HUES6 (cell line): ENCODE results near the gene SORCS1.

Experiments used
- H3K27ac ChIP-seq: 2 replicates; pipeline ENCODE4 v1.7.0; 2013; ENCODE audit warnings: low read depth, mild to moderate bottlenecking, low read length, inconsistent platforms
- H3K27me3 ChIP-seq: 2 replicates; pipeline ENCODE4 v1.6.1; 2013; ENCODE audit warnings: low read length; ENCODE audit not compliant: control insufficient read depth, insufficient read depth
- H3K36me3 ChIP-seq: 2 replicates; pipeline ENCODE4 v1.6.1; 2013; ENCODE audit warnings: low read length; ENCODE audit not compliant: control insufficient read depth, insufficient read depth
- H3K4me1 ChIP-seq: 2 replicates; pipeline ENCODE4 v1.6.1; 2013; ENCODE audit warnings: low read length; ENCODE audit not compliant: control insufficient read depth, insufficient read depth
- H3K4me3 ChIP-seq: 2 replicates; pipeline ENCODE4 v1.5.1; 2013; ENCODE audit warnings: low read depth, low read length
- H3K9ac ChIP-seq: one replicate; pipeline ENCODE4 v1.6.1; 2013; ENCODE audit warnings: mild to moderate bottlenecking, low read length
- H3K9me3 ChIP-seq: 2 replicates; pipeline ENCODE4 v1.6.1; 2013; ENCODE audit warnings: low read depth, low read length; ENCODE audit not compliant: control insufficient read depth, insufficient read depth

The SORCS1 gene

GRCh38 chr10:106631016-106631702, 533.3 kb downstream of the SORCS1 start:
- Histone ChIP-seq H3K9me3 (no peaks in the 10 kb centered on the region), H3K9ac (no peak overlapping the region), H3K27ac (no peak overlapping the region), H3K27me3 (no peaks in the 10 kb centered on the region), H3K4me1 (no peaks in the 10 kb centered on the region), H3K36me3 (no peaks in the 10 kb centered on the region), H3K4me3 (no peak overlapping the region)

GRCh38 chr10:106626371-106626770, 538.1 kb downstream of the SORCS1 start:
- no peaks in the 10 kb centered on the region for H3K9me3 ChIP-seq
- no peak overlapping the region for H3K27ac ChIP-seq
- H3K4me1 ChIP-seq, result no peaks in the 10 kb centered on the region
- no peak overlapping the region for H3K4me3 ChIP-seq
- H3K9ac ChIP-seq, result no peak overlapping the region
- H3K36me3 ChIP-seq, result no peaks in the 10 kb centered on the region
- peaks cover under 1% of the 10 kb centered on the region; the same call in 1 of the 2 replicates for H3K27me3 ChIP-seq

- H3K4me1 ChIP-seq, result no peaks in the 10 kb centered on the region
- H3K27me3 ChIP-seq, result peaks cover 7% of the 10 kb centered on the region; the same call in 1 of the 2 replicates
- H3K4me3 ChIP-seq, result no peak overlapping the region
- H3K36me3 ChIP-seq, result no peaks in the 10 kb centered on the region
- H3K9ac ChIP-seq, result no peak overlapping the region
- no peaks in the 10 kb centered on the region for H3K9me3 ChIP-seq
- no peak overlapping the region for H3K27ac ChIP-seq
These were observed 538.8 kb downstream of the SORCS1 start for GRCh38 chr10:106625751-106626150.

- Histone ChIP-seq H3K9me3 (no peaks in the 10 kb centered on the region), H3K4me3 (no peak overlapping the region), H3K27ac (no peak overlapping the region), H3K36me3 (no peaks in the 10 kb centered on the region), H3K4me1 (peaks cover 8% of the 10 kb centered on the region; the same call in 1 of the 2 replicates), H3K9ac (no peak overlapping the region), H3K27me3 (peaks cover 71% of the 10 kb centered on the region)
These were observed 545.2 kb downstream of the SORCS1 start for GRCh38 chr10:106619346-106619745.

GRCh38 chr10:106618646-106619045, 545.9 kb downstream of the SORCS1 start:
- Histone ChIP-seq H3K9me3 (no peaks in the 10 kb centered on the region), H3K4me3 (no peak overlapping the region), H3K27ac (no peak overlapping the region), H3K9ac (no peak overlapping the region), H3K4me1 (peaks cover 8% of the 10 kb centered on the region; the same call in 1 of the 2 replicates), H3K27me3 (peaks cover 78% of the 10 kb centered on the region), H3K36me3 (no peaks in the 10 kb centered on the region)

GRCh38 chr10:106615081-106615480, 549.4 kb downstream of the SORCS1 start:
- Histone ChIP-seq H3K27ac (no peak overlapping the region), H3K9me3 (no peaks in the 10 kb centered on the region), H3K36me3 (no peaks in the 10 kb centered on the region), H3K4me1 (peaks cover 8% of the 10 kb centered on the region; the same call in 1 of the 2 replicates), H3K9ac (no peak overlapping the region), H3K4me3 (no peak overlapping the region; the same call in 1 of the 2 replicates), H3K27me3 (peaks cover 80% of the 10 kb centered on the region)

- Histone ChIP-seq H3K27ac (no peak overlapping the region), H3K36me3 (no peaks in the 10 kb centered on the region), H3K4me1 (peaks cover 8% of the 10 kb centered on the region; the same call in 1 of the 2 replicates), H3K9me3 (no peaks in the 10 kb centered on the region), H3K27me3 (peaks cover 73% of the 10 kb centered on the region), H3K4me3 (no peak overlapping the region; the same call in 1 of the 2 replicates), H3K9ac (no peak overlapping the region)
These were observed 550.2 kb downstream of the SORCS1 start for GRCh38 chr10:106614293-106614692.

- H3K4me3 ChIP-seq, result no peak overlapping the region
- no peaks in the 10 kb centered on the region for H3K36me3 ChIP-seq
- H3K9ac ChIP-seq, result no peak overlapping the region
- no peak overlapping the region for H3K27ac ChIP-seq
- H3K27me3 ChIP-seq, result peaks cover 54% of the 10 kb centered on the region
- H3K4me1 ChIP-seq, result peaks cover 8% of the 10 kb centered on the region; the same call in 1 of the 2 replicates
- H3K9me3 ChIP-seq, result no peaks in the 10 kb centered on the region
These were observed 552.1 kb downstream of the SORCS1 start for GRCh38 chr10:106612381-106612780.

- H3K4me1 ChIP-seq, result peaks cover under 1% of the 10 kb centered on the region; the same call in 1 of the 2 replicates
- peaks cover 27% of the 10 kb centered on the region for H3K27me3 ChIP-seq
- no peak overlapping the region for H3K27ac ChIP-seq
- H3K9me3 ChIP-seq, result no peaks in the 10 kb centered on the region
- H3K36me3 ChIP-seq, result no peaks in the 10 kb centered on the region
- no peak overlapping the region for H3K4me3 ChIP-seq
- no peak overlapping the region for H3K9ac ChIP-seq
These were observed 554.8 kb downstream of the SORCS1 start for GRCh38 chr10:106609470-106610266.

- Histone ChIP-seq H3K36me3 (no peaks in the 10 kb centered on the region), H3K27me3 (peaks cover 11% of the 10 kb centered on the region), H3K4me1 (no peaks in the 10 kb centered on the region), H3K9me3 (no peaks in the 10 kb centered on the region), H3K9ac (no peak overlapping the region), H3K4me3 (no peak overlapping the region), H3K27ac (no peak overlapping the region)
These were observed 556.4 kb downstream of the SORCS1 start for GRCh38 chr10:106608066-106608465.

GRCh38 chr10:106595281-106595680, 569.2 kb downstream of the SORCS1 start:
- Histone ChIP-seq H3K4me3 (no peak overlapping the region), H3K36me3 (no peaks in the 10 kb centered on the region), H3K27me3 (no peaks in the 10 kb centered on the region), H3K9me3 (no peaks in the 10 kb centered on the region), H3K27ac (no peak overlapping the region), H3K9ac (no peak overlapping the region), H3K4me1 (no peaks in the 10 kb centered on the region)
